ENCODE data around the gene SETD4. TPM values are rescaled to one million over a fixed set of nuclear protein-coding genes. Genes with fewer than 3 reads are reported as not detected.

SETD4 gene
- total and polyA plus RNA-seq, 2 of the 13 experiments (the other 11 are each of a cell fraction or from before 2014, with no cell fraction given) = 7.1 to 14.4 TPM

GRCh38 chr21:35984654-35985361 lies 75.5 kb downstream of the SETD4 start (continued):
- TF ChIP-seq ATF5 (CRISPR knock-in tag; IDR thresholded peaks at IDR 0.05; ENCODE audit: low read depth) (no peak), ZNF136 (CRISPR knock-in tag; IDR thresholded peaks at IDR 0.05; ENCODE audit: low read depth) (no peak), NFE2L2 (IDR thresholded peaks at IDR 0.05; ENCODE audit: low read length) (no peak), ZNF143 (CRISPR knock-in tag; IDR thresholded peaks at IDR 0.05) (no peak), PLRG1 (conservative IDR thresholded peaks at IDR 0.05) (no peak), NR2C2 (CRISPR knock-in tag; IDR thresholded peaks at IDR 0.05; ENCODE audit: borderline replicate concordance) (no peak), ZC3H4 (CRISPR knock-in tag; IDR thresholded peaks at IDR 0.05; ENCODE audit: borderline replicate concordance) (no peak), SNAPC2 (CRISPR knock-in tag; IDR thresholded peaks at IDR 0.05) (0 out of 2 replicates have a peak, but pooled peaks have one; percentile 47), ZBTB14 (CRISPR knock-in tag; IDR thresholded peaks at IDR 0.05) (no peak), ZNF746 (CRISPR knock-in tag; IDR thresholded peaks at IDR 0.05) (no peak), ZMYM4 (CRISPR knock-in tag; IDR thresholded peaks at IDR 0.05) (peak; percentile 75), ZBTB42 (CRISPR knock-in tag; IDR thresholded peaks at IDR 0.05) (no peak), ZC3H13 (CRISPR knock-in tag; IDR thresholded peaks at IDR 0.05) (no peak), LCORL (IDR thresholded peaks at IDR 0.05) (no peak), LCORL (CRISPR knock-in tag; IDR thresholded peaks at IDR 0.05) (0 out of 2 replicates have a peak, but pooled peaks have one; percentile 20), ZFP36L1 (CRISPR knock-in tag; IDR thresholded peaks at IDR 0.05) (no peak), ZNF205 (CRISPR knock-in tag; IDR thresholded peaks at IDR 0.05) (no peak), ZNF850 (CRISPR knock-in tag; conservative IDR thresholded peaks at IDR 0.05) (no peak), ZNF138 (CRISPR knock-in tag; IDR thresholded peaks at IDR 0.05; ENCODE audit: low read depth) (no peak), ZFP62 (CRISPR knock-in tag; IDR thresholded peaks at IDR 0.05) (no peak), CHD4 (IDR thresholded peaks at IDR 0.05; ENCODE audit: borderline replicate concordance, low read length) (0 out of 2 replicates have a peak, but pooled peaks have one; percentile 44), ZNF225 (CRISPR knock-in tag; IDR thresholded peaks at IDR 0.05) (no peak), FIP1L1 (IDR thresholded peaks at IDR 0.05; ENCODE audit: borderline replicate concordance, insufficient read depth, low read depth, low read length) (no peak), YY1 (IDR thresholded peaks at IDR 0.05; ENCODE audit: insufficient read depth, insufficient replicate concordance, low read depth, low read length) (no peak), RCOR2 (CRISPR knock-in tag; IDR thresholded peaks at IDR 0.05) (0 out of 2 replicates have a peak, but pooled peaks have one; percentile 32), HNRNPL (IDR thresholded peaks at IDR 0.05; ENCODE audit: low read depth, low read length) (no peak), NCOR1 (IDR thresholded peaks at IDR 0.05; ENCODE audit: borderline replicate concordance, low read length) (peak; percentile 59; the same call in 1 of the 2 replicates), PHB2 (IDR thresholded peaks at IDR 0.05; ENCODE audit: partially characterized antibody) (no peak), ZNF234 (CRISPR knock-in tag; conservative IDR thresholded peaks at IDR 0.05) (no peak), ERF (CRISPR knock-in tag; IDR thresholded peaks at IDR 0.05) (no peak), ZMYM3 (CRISPR knock-in tag; IDR thresholded peaks at IDR 0.05) (peak; percentile 37; the same call in 1 of the 2 replicates)

Measured in HepG2 (cell line).